Ectodermal cell (in vitro differentiated cells): ENCODE measurements around the gene PAQR8.

Source experiments
- H3K27ac ChIP-seq: 2 replicates; pipeline ENCODE4 v1.7.0; 2013; ENCODE audit warnings: mild to moderate bottlenecking, low read depth, low read length; ENCODE audit not compliant: insufficient read depth, poor library complexity, severe bottlenecking
- H3K27me3 ChIP-seq: 2 replicates; pipeline ENCODE4 v1.7.0; 2013; ENCODE audit warnings: mild to moderate bottlenecking, low read length; ENCODE audit not compliant: insufficient read depth, control insufficient read depth, poor library complexity, severe bottlenecking
- H3K36me3 ChIP-seq: one replicate; pipeline ENCODE4 v1.7.0; 2013; ENCODE audit warnings: low read length; ENCODE audit not compliant: control insufficient read depth, insufficient read depth
- H3K4me1 ChIP-seq: one replicate; pipeline ENCODE4 v1.7.0; 2013; ENCODE audit warnings: low read length; ENCODE audit not compliant: control insufficient read depth, insufficient read depth
- H3K4me3 ChIP-seq: 2 replicates; pipeline ENCODE4 v1.7.0; 2013; ENCODE audit warnings: low read depth, low read length, control low read depth; ENCODE audit not compliant: insufficient read depth
- H3K9me3 ChIP-seq: 2 replicates; pipeline ENCODE4 v1.7.0; 2013; ENCODE audit warnings: mild to moderate bottlenecking, low read length, moderate library complexity; ENCODE audit not compliant: control insufficient read depth
- WGBS, 2 experiments: methylation state at CpG; one replicate each; pipeline ENCODE4 v1.1.7; 2013; ENCODE audit warnings: missing lambda C conversion rate in 2 of 2; 5-methylcytosine and 5-hydroxymethylcytosine counted together

The PAQR8 gene

GRCh38 chr6:52362443-52363227 lies 684 bp downstream of the PAQR8 start:
- H3K4me3 ChIP-seq, result peak overlapping the region; percentile 85
- H3K27ac ChIP-seq, result no peak overlapping the region
- no peaks in the 10 kb centered on the region for H3K36me3 ChIP-seq
- 2% methylated on average over 57 of the region's 57 CpGs for WGBS, 2 experiments
- no peaks in the 10 kb centered on the region for H3K9me3 ChIP-seq
- peaks cover 5% of the 10 kb centered on the region for H3K4me1 ChIP-seq
- peaks cover 35% of the 10 kb centered on the region for H3K27me3 ChIP-seq

GRCh38 chr6:52363228-52363867 lies 1.4 kb downstream of the PAQR8 start:
- WGBS, 2 experiments, result 85 to 87% methylated on average over 8 of the region's 8 CpGs
- peaks cover 35% of the 10 kb centered on the region for H3K27me3 ChIP-seq
- no peaks in the 10 kb centered on the region for H3K36me3 ChIP-seq
- peak overlapping the region; percentile 85 for H3K4me3 ChIP-seq
- H3K27ac ChIP-seq, result no peak overlapping the region
- H3K9me3 ChIP-seq, result no peaks in the 10 kb centered on the region
- H3K4me1 ChIP-seq, result peaks cover 5% of the 10 kb centered on the region

DNA sequence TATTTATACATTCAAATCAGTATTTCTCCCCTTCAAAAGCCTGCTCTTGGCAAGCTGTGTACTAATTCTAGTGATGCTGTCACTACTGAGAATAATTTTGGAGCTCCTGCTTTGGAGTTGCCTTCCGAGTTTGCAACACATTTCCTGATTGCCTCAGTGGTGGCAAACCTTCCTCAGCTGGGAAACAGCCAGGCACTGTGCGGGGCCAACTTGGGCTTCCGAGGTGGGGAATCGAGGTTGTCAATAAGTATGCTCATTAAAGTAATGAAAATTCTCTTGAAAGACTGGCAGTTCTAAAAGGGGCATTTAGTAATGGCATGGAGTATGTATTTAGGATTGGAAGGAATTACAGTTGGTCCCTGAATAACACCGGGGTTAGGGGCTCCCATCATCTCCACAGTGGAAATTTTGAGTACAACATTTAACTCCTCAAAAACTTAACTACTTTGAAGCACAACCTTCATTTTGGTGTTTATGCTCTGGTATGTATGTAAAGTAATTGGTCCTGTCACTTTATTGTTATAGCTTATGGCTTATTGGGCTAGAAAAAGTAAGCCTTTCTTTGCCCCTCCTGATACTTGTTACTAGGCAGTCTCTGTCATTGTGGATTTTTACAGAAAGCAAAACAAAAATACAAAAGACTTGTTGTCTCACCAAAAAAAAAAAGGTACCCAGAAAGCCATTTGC lies 2.7 kb downstream of the PAQR8 start:
- 90 to 92% methylated on average over 4 to 5 of the region's 5 CpGs for WGBS, 2 experiments
- Histone ChIP-seq H3K27ac (no peak overlapping the region), H3K27me3 (peaks cover 35% of the 10 kb centered on the region), H3K4me1 (peaks cover 5% of the 10 kb centered on the region), H3K36me3 (no peaks in the 10 kb centered on the region), H3K4me3 (no peak overlapping the region), H3K9me3 (no peaks in the 10 kb centered on the region)

- no peaks in the 10 kb centered on the region for H3K36me3 ChIP-seq
- H3K9me3 ChIP-seq, result no peaks in the 10 kb centered on the region
- H3K4me3 ChIP-seq, result no peak overlapping the region
- no peak overlapping the region for H3K27ac ChIP-seq
- H3K4me1 ChIP-seq, result peaks cover 5% of the 10 kb centered on the region
- H3K27me3 ChIP-seq, result peaks cover 32% of the 10 kb centered on the region
- WGBS, 2 experiments, result 97% methylated on average over 4 of the region's 4 CpGs
These were observed 3.4 kb downstream of the PAQR8 start for GRCh38 chr6:52365317-52365716.

- no peak overlapping the region for H3K27ac ChIP-seq
- peaks cover 25% of the 10 kb centered on the region for H3K27me3 ChIP-seq
- 94 to 100% methylated on average over 3 of the region's 3 CpGs for WGBS, 2 experiments
- H3K4me1 ChIP-seq, result peaks cover 5% of the 10 kb centered on the region
- no peaks in the 10 kb centered on the region for H3K36me3 ChIP-seq
- no peak overlapping the region for H3K4me3 ChIP-seq
- no peaks in the 10 kb centered on the region for H3K9me3 ChIP-seq
These were observed 4.1 kb downstream of the PAQR8 start for GRCh38 chr6:52365866-52366540.

GRCh38 chr6:52368002-52368401 lies 6.1 kb downstream of the PAQR8 start:
- Histone ChIP-seq H3K4me1 (peaks cover 12% of the 10 kb centered on the region), H3K36me3 (no peaks in the 10 kb centered on the region), H3K27me3 (peaks cover 9% of the 10 kb centered on the region), H3K4me3 (no peak overlapping the region), H3K27ac (no peak overlapping the region), H3K9me3 (no peaks in the 10 kb centered on the region)
- 94 to 95% methylated on average over 6 of the region's 6 CpGs for whole genome bisulfite sequencing, 2 experiments

DNA sequence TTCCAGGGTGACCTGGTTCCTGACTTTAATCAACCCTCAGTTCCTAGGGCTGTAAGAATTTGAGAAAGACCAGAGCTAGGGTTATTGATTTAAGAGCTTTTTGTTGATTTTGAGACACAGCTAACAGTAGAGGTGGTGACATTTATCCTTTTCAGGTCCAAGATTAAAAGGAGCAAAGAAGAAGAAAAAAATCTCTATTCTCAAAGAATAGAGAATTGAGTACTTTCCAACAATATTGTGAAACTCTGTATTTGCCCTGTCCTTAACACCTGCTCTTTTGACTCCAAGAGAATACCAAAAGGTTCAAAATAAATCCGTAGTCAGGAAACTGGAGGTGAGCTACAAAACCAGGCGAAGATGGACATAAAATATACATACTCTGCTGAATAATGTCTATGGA lies 7.3 kb downstream of the PAQR8 start:
- WGBS, 2 experiments, result 97 to 100% methylated on average over 2 of the region's 2 CpGs
- peaks cover 10% of the 10 kb centered on the region for H3K4me1 ChIP-seq
- H3K27me3 ChIP-seq, result no peaks in the 10 kb centered on the region
- no peak overlapping the region for H3K27ac ChIP-seq
- H3K9me3 ChIP-seq, result no peaks in the 10 kb centered on the region
- H3K4me3 ChIP-seq, result no peak overlapping the region
- H3K36me3 ChIP-seq, result no peaks in the 10 kb centered on the region

DNA sequence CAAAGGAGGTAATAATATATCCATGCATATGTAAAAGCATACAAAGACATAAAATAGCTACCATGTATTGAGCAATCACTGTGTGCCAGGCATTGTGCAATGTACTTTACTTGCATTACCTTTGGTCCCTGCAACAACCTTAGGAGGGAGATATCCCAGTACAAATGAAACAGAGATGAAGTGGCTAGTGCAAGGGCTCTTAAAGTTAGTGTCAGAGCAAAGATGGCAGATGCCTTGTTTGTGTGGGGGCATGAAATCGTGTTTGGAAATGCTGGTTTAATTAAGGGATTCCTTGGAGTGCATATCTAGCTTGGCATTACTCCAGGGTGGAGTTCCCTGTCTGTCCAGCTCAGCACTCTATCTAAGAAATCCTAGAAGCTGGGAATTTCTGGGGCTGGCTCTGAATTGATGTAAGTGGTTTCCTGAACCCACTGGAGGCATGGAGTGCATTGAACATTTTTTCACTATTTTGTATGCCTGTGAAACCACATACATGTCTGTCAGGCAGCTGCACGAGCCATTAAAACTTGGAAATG lies 9.8 kb downstream of the PAQR8 start:
- H3K36me3 ChIP-seq, result no peaks in the 10 kb centered on the region
- H3K27ac ChIP-seq, result no peak overlapping the region
- H3K4me3 ChIP-seq, result no peak overlapping the region
- 46% methylated on average over 2 of the region's 2 CpGs for WGBS, 2 experiments
- H3K9me3 ChIP-seq, result no peaks in the 10 kb centered on the region
- H3K4me1 ChIP-seq, result peaks cover 10% of the 10 kb centered on the region
- no peaks in the 10 kb centered on the region for H3K27me3 ChIP-seq

- Histone ChIP-seq H3K27me3 (no peaks in the 10 kb centered on the region), H3K9me3 (no peaks in the 10 kb centered on the region), H3K36me3 (no peaks in the 10 kb centered on the region), H3K27ac (no peak overlapping the region), H3K4me1 (peaks cover 10% of the 10 kb centered on the region), H3K4me3 (no peak overlapping the region)
- WGBS, 2 experiments, result 24 to 26% methylated on average over 5 of the region's 5 CpGs
These were observed 11.3 kb downstream of the PAQR8 start for GRCh38 chr6:52373151-52373690.
